ENCODE results near the gene MANBA. TPM values are rescaled to one million over a fixed set of nuclear protein-coding genes. Genes with fewer than 3 reads are reported as not detected.
"Not testable (repeated sequence)": the region's sequence is repeated elsewhere in the genome, so short reads cannot be mapped to it uniquely, and the experiment has no call there.

The MANBA gene
- total RNA-seq, 1 experiment from 2014 or later: 11.2 TPM

- H3K27me3 Mint-ChIP-seq (ENCODE audit: insufficient read depth, unreplicated experiment): no peaks in the 10 kb centered on the region
- no peaks in the 10 kb centered on the region for H3K36me3 Mint-ChIP-seq (ENCODE audit: insufficient read depth, unreplicated experiment)
- ChIA-PET CTCF (no interaction called here), POLR2A (no interaction called here)
- H3K4me3 Mint-ChIP-seq (ENCODE audit: unreplicated experiment): no peak overlapping the region
- TF ChIP-seq CTCF (IDR thresholded peaks at IDR 0.05; ENCODE audit: unreplicated experiment): no peak
- no TSS peak for BruUV-seq (replicated peaks)
- intact Hi-C loops (cut with micrococcal nuclease): no loop called here
- peaks cover 7% of the 10 kb centered on the region for H3K9me3 Mint-ChIP-seq (ENCODE audit: unreplicated experiment)
- no peak for DNase-seq (ENCODE audit: unreplicated experiment)
- H3K4me1 Mint-ChIP-seq (ENCODE audit: insufficient read depth, unreplicated experiment): peaks cover 7% of the 10 kb centered on the region
- H3K27ac Mint-ChIP-seq (ENCODE audit: low read depth, unreplicated experiment): no peak overlapping the region
These were observed 35.5 kb downstream of the MANBA start for GRCh38 chr4:102725229-102725628.

- no peak overlapping the region for H3K27ac Mint-ChIP-seq (ENCODE audit: low read depth, unreplicated experiment)
- intact Hi-C loops (cut with micrococcal nuclease): no loop called here
- H3K9me3 Mint-ChIP-seq (ENCODE audit: unreplicated experiment): peaks cover 4% of the 10 kb centered on the region
- no TSS peak for BruUV-seq (replicated peaks)
- no peak for DNase-seq (ENCODE audit: unreplicated experiment)
- H3K4me3 Mint-ChIP-seq (ENCODE audit: unreplicated experiment): no peak overlapping the region
- no peaks in the 10 kb centered on the region for H3K27me3 Mint-ChIP-seq (ENCODE audit: insufficient read depth, unreplicated experiment)
- H3K36me3 Mint-ChIP-seq (ENCODE audit: insufficient read depth, unreplicated experiment): peaks cover 5% of the 10 kb centered on the region
- no peaks in the 10 kb centered on the region for H3K4me1 Mint-ChIP-seq (ENCODE audit: insufficient read depth, unreplicated experiment)
- ChIA-PET CTCF (interaction anchor here (0.6 kb wide), 1 partner anchor 103 kb away, joined by 3 read pairs; no protein-coding TSS in a partner anchor), POLR2A (no interaction called here)
- no peak for TF ChIP-seq CTCF (IDR thresholded peaks at IDR 0.05; ENCODE audit: unreplicated experiment)
These were observed 37.3 kb downstream of the MANBA start for GRCh38 chr4:102723511-102723910.

- BruUV-seq (replicated peaks): no TSS peak
- H3K9me3 Mint-ChIP-seq (ENCODE audit: unreplicated experiment): peaks cover 12% of the 10 kb centered on the region
- no peak overlapping the region for H3K27ac Mint-ChIP-seq (ENCODE audit: low read depth, unreplicated experiment)
These were observed 38.0 kb downstream of the MANBA start for GRCh38 chr4:102722740-102723139.

GRCh38 chr4:102718833-102719575, 41.8 kb downstream of the MANBA start:
- BruUV-seq (replicated peaks); H3K4me3 Mint-ChIP-seq (ENCODE audit: unreplicated experiment); DNase-seq (ENCODE audit: unreplicated experiment); H3K4me1 Mint-ChIP-seq (ENCODE audit: insufficient read depth, unreplicated experiment); H3K36me3 Mint-ChIP-seq (ENCODE audit: insufficient read depth, unreplicated experiment); H3K27me3 Mint-ChIP-seq (ENCODE audit: insufficient read depth, unreplicated experiment); H3K27ac Mint-ChIP-seq (ENCODE audit: low read depth, unreplicated experiment); CTCF ChIA-PET: not testable (repeated sequence)
- POLR2A ChIA-PET: interaction anchor here (0.6 kb wide), 1 partner anchor 73 kb away, joined by 3 read pairs; no protein-coding TSS in a partner anchor
- peaks cover 18% of the 10 kb centered on the region for H3K9me3 Mint-ChIP-seq (ENCODE audit: unreplicated experiment)
- intact Hi-C loops (cut with micrococcal nuclease): loop anchor here (10.0 kb wide), 1 partner anchor 94 kb away; no protein-coding TSS in a partner anchor

More at GRCh38 chr4:102722740-102723139, 38.0 kb downstream of the MANBA start:
- ChIA-PET CTCF (no interaction called here), POLR2A (no interaction called here)
- Mint-ChIP-seq H3K27me3 (ENCODE audit: insufficient read depth, unreplicated experiment) (no peaks in the 10 kb centered on the region), H3K4me1 (ENCODE audit: insufficient read depth, unreplicated experiment) (peaks cover 2% of the 10 kb centered on the region), H3K4me3 (ENCODE audit: unreplicated experiment) (no peak overlapping the region), H3K36me3 (ENCODE audit: insufficient read depth, unreplicated experiment) (peaks cover 5% of the 10 kb centered on the region)
- DNase-seq (ENCODE audit: unreplicated experiment): no peak
- TF ChIP-seq CTCF (IDR thresholded peaks at IDR 0.05; ENCODE audit: unreplicated experiment): no peak
- intact Hi-C loops (cut with micrococcal nuclease): no loop called here

All from MCF 10A (cell line).